Measurements from ENCODE around the gene CMYA5.
"Not testable (repeated sequence)": the region's sequence is repeated elsewhere in the genome, so short reads cannot be mapped to it uniquely, and the experiment has no call there.

The CMYA5 gene

GRCh38 chr5:79743846-79744605 is 54.4 kb downstream of the CMYA5 start:
- H3K4me3 ChIP-seq (ENCODE audit: low read depth, low read length) = no peak overlapping the region
- DNase-seq (ENCODE audit: low read depth) = no peak

- no peak for DNase-seq (ENCODE audit: low read depth)
- no peak overlapping the region for H3K4me3 ChIP-seq (ENCODE audit: low read depth, low read length)
Observed at GRCh38 chr5:79745255-79745654, 55.6 kb downstream of the CMYA5 start.

- no peak for DNase-seq (ENCODE audit: low read depth)
- no peak overlapping the region for H3K4me3 ChIP-seq (ENCODE audit: low read depth, low read length)
Observed at GRCh38 chr5:79746642-79747569, 57.3 kb downstream of the CMYA5 start.

- H3K4me3 ChIP-seq (ENCODE audit: low read depth, low read length) = no peak overlapping the region
- DNase-seq (ENCODE audit: low read depth) = no peak
Observed at GRCh38 chr5:79750611-79751510, 61.2 kb downstream of the CMYA5 start.

- no peak for DNase-seq (ENCODE audit: low read depth)
- no peak overlapping the region for H3K4me3 ChIP-seq (ENCODE audit: low read depth, low read length)
Observed at GRCh38 chr5:79753092-79753491, 63.5 kb downstream of the CMYA5 start.

DNA sequence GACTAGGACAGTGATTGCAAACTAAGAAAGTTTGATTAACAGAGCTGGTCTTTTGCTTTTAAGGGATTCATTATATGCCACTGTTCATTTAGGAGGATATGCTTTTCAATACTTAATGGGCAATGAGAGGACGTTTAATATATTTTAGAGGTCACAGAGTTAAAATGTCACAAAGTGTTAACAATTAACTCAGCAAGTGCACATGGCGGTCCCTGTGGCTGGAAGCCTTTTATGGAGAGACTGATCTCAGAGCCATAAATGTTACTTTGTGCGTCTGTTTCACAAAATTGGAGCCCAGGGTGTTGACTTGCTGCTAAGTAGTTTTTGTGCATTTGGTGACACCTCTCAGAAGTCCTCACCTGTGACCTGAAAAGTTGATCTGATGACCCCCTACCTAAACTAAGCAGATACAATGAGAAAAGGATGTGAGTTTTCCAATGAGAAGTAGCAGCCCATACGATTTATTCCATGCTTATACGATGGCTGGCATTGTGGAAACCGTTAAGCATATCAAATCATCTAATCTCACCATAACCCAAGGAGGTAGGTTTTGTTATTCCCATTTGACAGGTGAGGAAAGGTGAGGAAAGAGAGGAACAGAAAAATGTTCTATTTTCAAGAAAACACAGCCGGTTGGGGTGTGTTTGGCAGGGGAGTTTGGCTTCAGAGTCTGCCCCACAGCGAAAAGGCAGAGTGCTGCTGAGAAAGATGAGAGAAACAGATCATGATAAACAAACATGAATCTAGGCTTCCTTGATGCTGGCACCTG is 64.4 kb downstream of the CMYA5 start:
- DNase-seq (ENCODE audit: low read depth) = no peak
- no peak overlapping the region for H3K4me3 ChIP-seq (ENCODE audit: low read depth, low read length)

DNA sequence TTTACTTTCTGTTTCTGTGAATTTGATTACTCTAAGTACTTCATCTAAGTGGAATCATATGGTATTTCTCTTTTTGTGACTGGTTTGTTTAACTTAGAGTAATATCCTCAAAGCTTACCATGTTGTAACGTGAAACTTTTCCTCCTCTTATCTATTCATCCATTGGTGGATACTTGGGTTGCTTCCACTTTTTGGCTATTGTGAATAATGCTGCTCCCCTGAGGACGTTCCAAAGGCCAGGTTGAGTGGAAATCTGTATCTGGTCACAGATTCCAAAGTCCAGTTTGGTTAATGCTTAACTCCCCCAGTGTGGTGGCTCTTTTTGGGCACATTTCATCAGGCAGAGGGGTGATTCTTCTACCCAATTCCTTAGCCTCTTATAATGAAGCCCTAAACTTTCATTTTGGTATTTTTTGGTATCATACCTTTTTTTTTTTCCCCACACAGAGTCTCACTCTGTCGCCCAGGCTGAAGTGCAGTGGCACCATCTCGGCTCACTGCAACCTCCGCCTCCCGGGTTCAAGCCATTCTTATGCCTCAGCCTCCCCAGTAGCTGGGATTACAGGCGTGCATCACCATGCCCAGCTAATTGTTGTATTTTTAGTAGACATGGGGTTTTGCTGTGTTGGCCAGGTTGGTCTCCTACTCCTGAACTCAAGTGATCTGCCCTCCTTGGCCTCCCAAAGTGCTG is 65.4 kb downstream of the CMYA5 start:
- no peak overlapping the region for H3K4me3 ChIP-seq (ENCODE audit: low read depth, low read length)

DNA sequence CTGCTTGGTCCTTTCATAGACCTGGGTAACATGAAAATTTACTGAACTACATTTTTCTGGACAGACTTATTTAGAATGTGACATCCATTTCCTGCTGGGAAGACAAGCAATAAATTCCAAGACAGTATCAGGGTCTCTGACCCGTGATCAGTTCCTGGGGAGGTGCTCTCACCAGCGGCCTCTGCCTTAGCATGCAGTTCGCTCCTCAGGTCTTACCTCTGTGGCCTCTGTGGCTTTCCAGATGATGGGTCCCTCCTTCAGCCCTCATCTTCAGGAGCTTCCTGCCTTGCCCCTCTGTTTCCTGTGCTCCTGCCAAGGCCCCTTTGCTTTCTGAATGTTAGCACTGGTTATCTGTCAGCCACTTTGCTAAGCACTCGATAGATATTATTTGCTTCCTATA is 66.4 kb downstream of the CMYA5 start:
- H3K4me3 ChIP-seq (ENCODE audit: low read depth, low read length) = no peak overlapping the region
- DNase-seq (ENCODE audit: low read depth) = no peak

More for the DNA sequence above, 65.4 kb downstream of the CMYA5 start:
- no peak for DNase-seq (ENCODE audit: low read depth)

DNA sequence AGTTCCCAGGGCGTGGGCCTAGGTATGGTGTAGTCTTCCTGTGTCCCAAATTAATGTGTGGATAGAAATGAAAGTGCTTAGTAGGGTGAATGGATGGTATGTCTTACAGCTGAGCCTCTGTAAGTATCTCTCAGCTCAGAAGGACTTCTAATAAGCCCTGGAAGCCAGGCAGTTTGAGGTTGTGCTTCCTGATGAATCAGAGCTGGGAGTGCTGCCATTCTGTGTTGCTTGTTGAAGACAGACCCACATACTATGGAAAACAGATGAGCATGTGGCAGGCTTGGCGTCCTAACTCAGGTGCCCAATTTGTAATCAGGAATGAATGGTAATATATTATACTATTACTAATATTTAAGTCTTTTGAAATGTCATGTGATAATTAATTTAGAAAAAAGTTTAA is 69.8 kb downstream of the CMYA5 start:
- peak; percentile 41 for DNase-seq (ENCODE audit: low read depth)
- no peak overlapping the region for H3K4me3 ChIP-seq (ENCODE audit: low read depth, low read length)

DNA sequence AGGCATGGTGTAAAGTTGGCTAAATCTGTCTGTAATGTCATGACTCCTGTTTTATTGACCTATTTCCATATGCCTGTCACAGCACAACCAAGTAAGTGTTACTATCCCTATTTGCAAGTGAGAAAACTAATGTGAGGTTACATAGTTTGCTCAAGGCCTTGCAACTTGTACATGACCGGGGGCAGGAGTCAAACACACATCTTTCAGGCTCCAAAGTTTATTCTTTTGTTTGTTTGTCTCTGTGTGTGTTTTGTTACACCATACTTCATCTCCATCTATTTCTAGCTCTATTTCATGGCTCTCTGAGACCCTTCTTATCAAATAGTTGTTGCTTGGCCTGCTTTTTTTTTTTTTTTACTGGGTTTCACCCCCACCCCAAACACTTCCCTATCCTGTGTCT is 70.2 kb downstream of the CMYA5 start:
- no peak for DNase-seq (ENCODE audit: low read depth)
- no peak overlapping the region for H3K4me3 ChIP-seq (ENCODE audit: low read depth, low read length)

- no peak for DNase-seq (ENCODE audit: low read depth)
- no peak overlapping the region for H3K4me3 ChIP-seq (ENCODE audit: low read depth, low read length)
Observed at GRCh38 chr5:79762929-79763328, 73.3 kb downstream of the CMYA5 start.

DNA sequence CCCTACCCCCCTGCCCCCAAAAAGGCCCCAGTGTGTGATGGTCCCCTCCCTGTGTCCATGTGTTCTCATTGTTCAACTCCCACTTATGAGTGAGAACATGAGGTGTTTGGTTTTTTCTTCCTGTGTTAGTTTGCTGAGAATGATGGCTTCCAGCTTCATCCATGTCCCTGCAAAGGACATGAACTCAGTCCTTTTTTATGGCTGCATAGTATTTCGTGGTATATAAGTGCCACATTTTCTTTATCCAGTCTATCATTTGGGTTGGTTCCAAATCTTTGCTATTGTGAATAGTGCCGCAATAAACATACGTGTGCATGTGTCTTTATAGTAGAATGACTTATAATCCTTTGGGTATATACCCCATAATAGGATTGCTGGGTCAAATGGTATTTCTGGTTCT is 74.5 kb downstream of the CMYA5 start:
- not testable (repeated sequence) for H3K4me3 ChIP-seq (ENCODE audit: low read depth, low read length); DNase-seq (ENCODE audit: low read depth)

DNA sequence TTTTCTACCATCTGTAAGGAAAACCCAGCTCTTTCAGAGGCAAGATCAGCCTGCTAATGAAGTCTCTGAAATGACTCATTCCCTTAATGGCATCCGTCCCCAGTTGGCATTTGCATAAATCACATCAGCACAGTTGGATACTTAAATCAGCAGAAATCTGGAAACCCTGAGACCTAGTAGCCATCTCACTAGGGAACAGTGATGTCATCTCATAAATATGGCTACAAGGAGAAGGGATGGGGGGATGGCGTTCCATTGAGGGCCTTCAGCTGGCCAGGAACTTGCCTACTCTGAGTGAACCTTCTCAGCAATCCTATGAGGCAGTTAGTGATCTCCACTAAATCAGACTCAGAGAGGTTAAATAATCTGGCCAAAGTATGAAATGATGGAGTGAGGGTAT is 81.8 kb downstream of the CMYA5 start:
- DNase-seq (ENCODE audit: low read depth) = peak; percentile 61
- no peak overlapping the region for H3K4me3 ChIP-seq (ENCODE audit: low read depth, low read length)

DNA sequence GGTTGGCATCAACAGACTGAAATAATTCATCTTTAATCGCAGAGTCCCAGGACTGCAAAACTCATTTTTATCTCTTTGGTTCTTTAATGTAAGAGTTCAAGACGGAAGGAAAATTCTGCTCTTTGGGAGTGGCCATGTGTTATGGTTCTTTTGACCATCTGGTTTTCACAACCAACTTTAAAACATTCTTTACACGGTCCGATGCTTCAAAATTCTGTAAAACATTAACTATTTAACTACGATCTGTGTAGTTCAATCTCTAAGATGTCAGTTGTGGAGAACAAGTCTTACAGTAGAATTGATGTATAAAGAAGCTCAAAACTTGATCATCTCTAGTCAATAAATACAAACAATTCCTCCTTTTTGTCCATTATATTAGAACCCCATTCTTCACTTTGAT is 83.0 kb downstream of the CMYA5 start:
- DNase-seq (ENCODE audit: low read depth) = no peak

DNA sequence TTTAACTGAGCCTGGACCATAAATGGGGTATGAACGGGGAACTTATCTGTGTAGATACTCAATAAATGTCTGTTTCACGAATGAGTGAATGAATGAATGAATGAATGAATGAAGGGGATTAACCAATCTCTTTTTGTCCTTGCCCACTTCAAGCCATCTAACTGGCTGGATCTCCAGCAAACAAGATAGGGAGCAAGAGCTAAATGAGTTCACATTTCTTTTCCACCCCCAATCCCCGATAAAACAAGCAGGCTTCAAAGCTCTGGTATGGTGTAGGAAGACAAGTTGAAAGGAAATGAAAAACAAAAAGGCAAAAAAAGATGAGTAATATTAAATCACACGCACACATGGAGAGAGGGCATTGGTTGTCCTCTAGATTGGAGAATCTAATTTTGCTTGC is 84.0 kb downstream of the CMYA5 start:
- no peak overlapping the region for H3K4me3 ChIP-seq (ENCODE audit: low read depth, low read length)
- DNase-seq (ENCODE audit: low read depth) = no peak

More for the DNA sequence above, 83.0 kb downstream of the CMYA5 start:
- no peak overlapping the region for H3K4me3 ChIP-seq (ENCODE audit: low read depth, low read length)

DNA sequence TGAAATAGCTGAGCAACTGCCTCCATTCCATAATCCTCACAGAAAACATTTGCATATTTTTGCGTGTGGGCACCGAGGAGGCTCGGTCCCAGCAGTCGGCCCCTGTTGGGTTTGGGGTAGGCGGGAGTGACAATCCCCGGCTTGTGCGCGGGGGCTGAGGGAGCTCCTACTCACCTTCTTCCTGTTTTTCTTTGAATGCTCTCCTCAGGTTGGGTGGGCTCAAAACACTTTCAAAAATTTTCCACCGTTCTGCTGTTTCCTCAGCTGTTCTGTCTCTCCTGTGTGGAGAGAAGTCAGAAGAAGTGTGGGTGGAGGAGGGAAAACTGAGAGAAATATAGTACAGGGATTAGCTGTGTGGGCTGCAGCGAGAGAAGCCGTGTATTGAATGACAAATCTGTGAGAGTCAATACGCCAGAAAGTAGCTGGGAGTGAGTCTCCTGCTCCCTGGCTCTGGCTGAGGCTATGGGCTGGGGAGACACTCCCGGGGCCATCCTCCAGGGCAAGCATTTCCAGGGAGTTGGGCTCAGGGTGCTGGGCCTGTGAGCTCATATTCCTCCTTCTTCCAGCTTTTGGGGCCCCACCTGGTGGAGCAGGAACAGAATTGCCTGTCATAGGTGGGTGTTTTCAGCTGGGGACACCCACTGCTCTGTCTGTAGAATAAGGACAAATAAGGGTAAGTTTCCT is 84.7 kb downstream of the CMYA5 start:
- no peak for DNase-seq (ENCODE audit: low read depth)

GRCh38 chr5:79774855-79775237 is 85.2 kb downstream of the CMYA5 start:
- DNase-seq (ENCODE audit: low read depth) = no peak
- no peak overlapping the region for H3K4me3 ChIP-seq (ENCODE audit: low read depth, low read length)

More for the DNA sequence above, 84.7 kb downstream of the CMYA5 start:
- H3K4me3 ChIP-seq (ENCODE audit: low read depth, low read length) = no peak overlapping the region

DNA sequence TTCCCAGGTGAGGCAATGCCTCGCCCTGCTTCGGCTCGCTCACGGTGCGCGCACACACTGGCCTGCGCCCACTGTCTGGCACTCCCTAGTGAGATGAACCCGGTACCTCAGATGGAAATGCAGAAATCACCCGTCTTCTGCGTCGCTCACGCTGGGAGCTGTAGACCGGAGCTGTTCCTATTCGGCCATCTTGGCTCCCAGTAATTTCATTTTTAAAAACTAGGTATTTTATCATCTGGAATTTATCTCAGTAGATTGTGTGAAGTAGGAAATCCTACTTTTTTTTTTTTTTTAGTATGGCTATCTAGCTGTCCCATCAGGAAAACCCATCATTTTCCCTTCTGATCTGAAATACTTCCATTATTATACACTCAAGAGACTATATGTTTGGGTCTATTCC is 95.1 kb downstream of the CMYA5 start:
- H3K4me3 ChIP-seq (ENCODE audit: low read depth, low read length); DNase-seq (ENCODE audit: low read depth): not testable (repeated sequence)
